SK-N-SH treated with all-trans-retinoic acid at 6 μM for 48 hours (cell line): ENCODE results near the gene PRKRIP1.

Experiments used
- ARNTL ChIP-seq: fragments of 450-650 bp; formaldehyde crosslinking; IDR thresholded peaks from 2 replicates; pipeline ENCODE4 v1.5.0; 2020; ENCODE audit warnings: low read depth, mild to moderate bottlenecking, moderate library complexity, borderline replicate concordance
- CSDC2 ChIP-seq: fragments of 250-450 bp; sonication (Bioruptor Pico); IDR thresholded peaks from 2 replicates; pipeline ENCODE4 v1.5.0; 2020; ENCODE audit warnings: mild to moderate bottlenecking, moderate library complexity
- ISL1 ChIP-seq: fragments of 250-450 bp; sonication (Bioruptor Pico); IDR thresholded peaks from 2 replicates; pipeline ENCODE4 v2.1.2; 2022; ENCODE audit warnings: mild to moderate bottlenecking, moderate library complexity
- OSR1 ChIP-seq: fragments of 250-450 bp; sonication (Bioruptor Pico); IDR thresholded peaks from 2 replicates; pipeline ENCODE4 v1.8.0; 2022; ENCODE audit warnings: moderate library complexity, mild to moderate bottlenecking, inconsistent platforms
- RARB ChIP-seq: fragments of 250-450 bp; sonication (Bioruptor Pico); IDR thresholded peaks from 2 replicates; pipeline ENCODE4 v1.8.0; 2021; ENCODE audit warnings: mild to moderate bottlenecking, moderate library complexity
- TOX ChIP-seq: fragments of 250-450 bp; sonication (Bioruptor Pico); IDR thresholded peaks from 2 replicates; pipeline ENCODE4 v1.8.0; 2021; ENCODE audit warnings: mild to moderate bottlenecking, moderate library complexity, borderline replicate concordance
- ZFP3 ChIP-seq: fragments of 250-450 bp; sonication (Bioruptor Pico); IDR thresholded peaks from 2 replicates; pipeline ENCODE4 v1.5.0; 2020; ENCODE audit warnings: mild to moderate bottlenecking, moderate library complexity
- TF ChIP-seq, protein P1 (sequence below): fragments of 250-450 bp; sonication (Bioruptor Pico); IDR thresholded peaks from 2 replicates; pipeline ENCODE4 v1.8.0; 2020; ENCODE audit warnings: mild to moderate bottlenecking, moderate library complexity, borderline replicate concordance

DNA sequence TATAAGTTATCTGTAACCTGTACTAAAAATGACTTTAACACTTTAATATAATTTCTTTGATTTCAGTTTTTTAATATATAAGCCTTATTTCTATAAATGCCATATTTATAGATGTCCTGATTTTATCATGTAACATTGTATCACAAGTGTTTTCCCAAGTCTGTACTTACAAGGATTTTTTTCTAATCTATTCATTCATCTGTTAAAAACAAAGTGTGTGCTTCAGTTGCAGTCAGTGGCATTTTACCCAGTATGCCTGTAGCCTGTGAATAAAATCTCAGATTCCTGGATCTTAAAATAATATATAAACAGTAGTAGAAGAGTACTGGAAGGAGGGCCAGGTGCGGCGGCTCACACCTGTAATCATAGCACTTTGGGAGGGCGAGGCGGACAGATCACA, 17.4 kb downstream of the PRKRIP1 start:
- TF ChIP-seq CSDC2 (no peak), ZFP3 (CRISPR knock-in tag) (no peak), RARB (CRISPR knock-in tag) (no peak), OSR1 (CRISPR knock-in tag) (no peak), ARNTL (CRISPR knock-in tag) (no peak), ISL1 (CRISPR knock-in tag) (no peak), TOX (CRISPR knock-in tag) (no peak)
- TF ChIP-seq, protein P1, sequence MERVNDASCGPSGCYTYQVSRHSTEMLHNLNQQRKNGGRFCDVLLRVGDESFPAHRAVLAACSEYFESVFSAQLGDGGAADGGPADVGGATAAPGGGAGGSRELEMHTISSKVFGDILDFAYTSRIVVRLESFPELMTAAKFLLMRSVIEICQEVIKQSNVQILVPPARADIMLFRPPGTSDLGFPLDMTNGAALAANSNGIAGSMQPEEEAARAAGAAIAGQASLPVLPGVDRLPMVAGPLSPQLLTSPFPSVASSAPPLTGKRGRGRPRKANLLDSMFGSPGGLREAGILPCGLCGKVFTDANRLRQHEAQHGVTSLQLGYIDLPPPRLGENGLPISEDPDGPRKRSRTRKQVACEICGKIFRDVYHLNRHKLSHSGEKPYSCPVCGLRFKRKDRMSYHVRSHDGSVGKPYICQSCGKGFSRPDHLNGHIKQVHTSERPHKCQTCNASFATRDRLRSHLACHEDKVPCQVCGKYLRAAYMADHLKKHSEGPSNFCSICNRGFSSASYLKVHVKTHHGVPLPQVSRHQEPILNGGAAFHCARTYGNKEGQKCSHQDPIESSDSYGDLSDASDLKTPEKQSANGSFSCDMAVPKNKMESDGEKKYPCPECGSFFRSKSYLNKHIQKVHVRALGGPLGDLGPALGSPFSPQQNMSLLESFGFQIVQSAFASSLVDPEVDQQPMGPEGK (CRISPR knock-in tag) = no peak
